HG02759 (cell line): ENCODE results near the gene PCYOX1L.

ENCODE experiments used
- ATAC-seq: cut with Tn5 transposase; IDR thresholded peaks from one replicate; pipeline ENCODE4 v1.9.1; 2021; ENCODE audit warnings: mild to moderate bottlenecking, moderate library complexity; ENCODE audit not compliant: unreplicated experiment

PCYOX1L gene

DNA sequence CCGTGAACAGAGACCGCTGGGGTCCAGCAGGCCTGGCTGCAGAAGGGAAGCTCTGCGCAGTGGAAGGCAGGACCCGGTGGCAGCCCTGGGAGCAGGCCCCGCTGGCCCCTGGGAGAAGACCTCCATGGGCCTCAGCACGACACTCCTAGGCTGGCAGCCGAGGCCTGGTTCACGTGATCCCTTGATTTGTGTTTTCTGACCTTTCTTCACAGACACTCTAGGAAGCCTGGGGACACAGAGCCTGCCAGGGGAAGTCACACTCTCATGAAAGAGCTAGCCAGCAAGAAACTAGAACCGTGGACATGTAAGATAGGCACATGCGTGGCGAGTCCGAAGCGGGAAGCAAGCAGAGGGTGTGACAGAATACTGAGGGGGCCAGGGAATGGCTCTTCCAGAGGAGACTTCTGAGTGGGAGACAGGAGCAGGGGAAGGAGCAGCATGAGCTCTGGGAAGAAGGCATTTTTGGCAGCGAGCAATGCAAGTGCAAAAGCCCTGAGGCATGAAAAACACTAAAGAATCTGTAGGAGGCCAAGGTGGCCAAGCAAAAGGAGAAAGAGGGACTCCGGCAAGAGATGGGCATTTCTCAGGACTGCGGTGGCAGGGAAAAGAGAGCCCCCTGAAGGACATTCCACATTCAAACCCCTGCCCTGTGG lies 47.8 kb downstream of the PCYOX1L start:
- no peak for ATAC-seq

DNA sequence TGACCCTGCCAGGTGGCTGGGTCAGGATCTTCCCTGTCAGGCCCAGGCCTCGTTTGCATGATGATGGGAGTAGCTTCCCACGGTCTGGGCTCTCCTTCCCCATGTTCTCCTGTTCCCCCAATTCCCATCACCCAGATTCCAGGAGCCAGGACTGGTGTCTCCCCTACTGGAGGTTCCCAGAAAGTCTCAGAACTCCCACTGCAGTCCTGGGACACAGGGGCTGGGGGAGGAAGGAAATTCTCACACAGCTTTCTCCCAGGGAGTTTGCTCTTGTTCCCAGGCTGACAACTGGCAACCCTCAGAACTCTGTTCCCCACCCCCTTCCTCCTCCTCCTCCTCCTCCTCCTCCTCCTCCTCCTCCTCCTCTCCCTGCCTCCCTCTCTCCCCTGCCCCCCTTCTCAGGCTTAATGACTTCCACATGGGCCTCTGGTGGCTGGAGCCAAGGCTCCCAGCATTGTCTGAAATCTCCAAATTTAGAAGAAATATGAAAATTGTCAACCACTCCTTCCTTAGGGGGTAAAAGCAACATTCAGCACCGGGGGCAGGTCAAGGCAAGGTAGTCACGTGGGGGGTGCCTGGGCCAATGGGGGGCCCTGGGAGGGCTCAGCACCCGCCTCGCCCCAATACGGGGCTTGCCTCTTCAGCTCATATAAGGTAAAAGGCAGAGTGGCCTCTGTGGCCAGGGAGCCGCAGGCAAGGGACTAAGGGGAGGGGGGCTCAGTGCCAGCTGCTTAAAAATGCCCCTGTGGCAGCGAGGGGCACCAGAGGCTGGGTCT lies 48.5 kb downstream of the PCYOX1L start:
- no peak for ATAC-seq

DNA sequence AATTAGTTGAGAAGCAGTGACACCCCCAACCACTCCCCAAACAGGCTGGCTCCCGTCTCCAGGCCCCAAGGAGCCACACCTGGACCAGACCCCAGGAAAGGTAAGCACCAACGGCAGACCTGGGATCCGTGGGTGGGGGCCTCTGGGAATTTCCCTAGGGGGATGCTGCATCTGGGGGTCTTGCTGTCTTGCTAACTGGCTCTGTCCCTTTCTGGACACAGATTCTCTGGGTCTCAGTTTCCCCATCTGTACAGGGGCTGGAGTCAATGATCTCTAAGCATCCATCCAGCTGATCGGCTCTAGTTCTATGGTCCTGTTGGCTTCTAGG lies 49.1 kb downstream of the PCYOX1L start:
- ATAC-seq = no peak

DNA sequence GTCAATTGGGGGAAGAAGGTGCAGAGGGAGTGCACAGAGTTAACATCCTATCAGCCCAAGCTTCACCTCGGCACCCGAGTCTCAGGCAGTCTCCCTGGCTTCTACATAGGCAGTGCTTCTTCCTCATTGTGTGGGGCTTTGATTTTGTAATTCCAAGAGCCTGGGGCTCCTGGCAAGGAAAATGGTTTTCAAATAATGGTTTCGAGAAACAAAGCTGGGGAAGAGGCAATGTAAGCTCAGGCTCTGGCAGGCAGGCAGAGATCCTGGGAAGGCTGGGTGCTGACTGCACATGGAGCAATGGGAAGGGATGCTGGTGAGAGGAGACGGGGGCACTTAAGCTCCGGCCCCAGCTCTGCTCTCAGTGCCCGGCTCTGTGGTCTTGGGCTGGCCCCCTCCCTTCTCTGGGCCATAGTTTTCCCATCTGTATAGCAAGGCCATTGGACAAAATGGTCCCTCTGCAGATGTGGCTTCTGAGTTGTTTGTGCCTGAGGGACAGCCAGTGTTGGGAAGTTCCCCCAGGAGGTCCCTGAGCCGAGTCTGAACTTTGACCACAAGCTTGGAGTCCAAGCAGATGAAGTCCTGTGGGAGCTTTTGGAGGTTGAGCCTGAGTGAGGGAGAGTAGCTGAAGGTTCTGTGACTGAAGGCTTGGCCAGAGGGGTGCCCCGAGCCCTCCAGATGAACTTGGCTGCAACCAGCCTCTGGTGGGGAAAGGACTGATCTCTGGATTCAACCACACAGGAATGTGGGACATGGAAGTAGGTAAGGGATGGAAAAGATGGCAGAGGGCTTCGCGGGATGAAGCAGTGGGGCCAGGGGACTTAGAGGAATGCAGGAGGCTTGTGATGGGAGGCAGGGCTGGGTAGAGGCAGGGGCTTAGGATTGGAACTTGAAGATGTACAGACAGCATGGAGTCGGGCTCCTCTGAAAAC lies 49.7 kb downstream of the PCYOX1L start:
- ATAC-seq = no peak

DNA sequence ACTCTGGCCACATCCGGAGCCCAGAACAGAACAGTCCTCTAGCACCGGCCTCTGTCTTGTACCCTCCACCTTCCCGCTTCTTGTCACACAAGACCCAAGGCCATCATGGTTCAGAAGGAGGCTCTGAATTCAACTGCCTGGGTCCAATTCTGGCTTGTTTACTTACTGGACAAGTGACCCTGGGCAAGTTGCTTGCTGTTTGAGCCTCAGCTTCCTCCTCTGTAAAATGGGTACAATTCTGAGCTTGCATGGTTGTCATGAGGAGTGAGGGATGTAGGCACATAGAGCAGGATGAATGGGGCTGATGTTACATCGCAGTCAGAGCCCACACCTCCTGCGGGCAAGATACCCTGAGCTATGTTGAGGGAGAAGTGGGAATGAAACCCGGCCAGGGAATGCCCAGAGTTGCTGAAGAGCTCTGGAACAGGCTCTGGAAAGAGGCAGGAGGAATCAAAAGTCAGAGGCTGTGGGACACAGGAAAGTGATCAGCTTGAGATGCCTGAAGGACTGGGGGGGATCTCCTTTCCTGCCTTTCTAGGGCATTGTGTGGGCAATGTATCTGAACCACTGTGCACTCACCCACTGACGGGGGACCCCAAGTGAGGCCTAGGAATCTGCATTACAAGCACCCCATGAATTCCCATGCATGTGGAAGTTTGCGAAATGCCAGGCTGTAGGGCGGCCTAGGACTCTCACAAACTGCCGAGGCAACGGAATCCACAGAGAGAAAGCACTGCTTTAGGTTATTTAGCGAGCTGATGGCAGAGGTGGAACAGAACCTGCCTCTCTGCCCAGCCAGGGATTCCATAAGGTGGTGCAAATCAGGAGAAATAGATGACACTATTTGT lies 50.6 kb downstream of the PCYOX1L start:
- ATAC-seq = no peak

DNA sequence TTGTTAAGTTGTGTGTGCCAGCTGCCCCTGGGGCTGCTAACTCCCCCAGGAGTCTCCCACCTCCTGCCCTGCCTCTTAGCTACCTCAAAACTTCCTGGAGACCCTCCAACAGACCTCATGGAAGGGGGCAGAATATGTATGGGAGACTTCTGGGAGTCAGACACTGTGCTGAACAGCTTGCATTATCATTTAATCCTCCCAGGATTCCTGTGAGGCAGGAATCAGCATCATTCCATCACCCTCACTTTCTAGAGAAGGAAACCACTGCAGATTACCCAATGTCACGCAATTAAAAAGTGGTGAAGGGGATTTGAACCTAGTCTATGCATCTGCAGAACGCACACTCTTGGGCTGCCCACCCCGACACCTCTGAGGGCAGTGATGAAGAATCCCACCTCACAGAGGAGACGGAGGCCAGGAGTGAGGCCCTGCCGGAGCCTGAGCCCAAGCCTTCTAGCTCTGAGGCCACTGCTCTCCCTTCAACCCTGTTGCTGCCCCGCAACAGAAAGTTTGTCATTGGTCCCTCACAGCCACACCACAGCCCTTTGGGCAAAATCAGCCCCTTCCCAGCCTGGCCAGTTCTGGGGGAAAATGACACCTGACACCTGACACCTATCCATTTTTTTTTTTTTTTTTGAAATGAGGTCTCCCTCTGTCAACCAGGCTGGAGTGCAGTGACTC lies 51.6 kb downstream of the PCYOX1L start:
- no peak for ATAC-seq

DNA sequence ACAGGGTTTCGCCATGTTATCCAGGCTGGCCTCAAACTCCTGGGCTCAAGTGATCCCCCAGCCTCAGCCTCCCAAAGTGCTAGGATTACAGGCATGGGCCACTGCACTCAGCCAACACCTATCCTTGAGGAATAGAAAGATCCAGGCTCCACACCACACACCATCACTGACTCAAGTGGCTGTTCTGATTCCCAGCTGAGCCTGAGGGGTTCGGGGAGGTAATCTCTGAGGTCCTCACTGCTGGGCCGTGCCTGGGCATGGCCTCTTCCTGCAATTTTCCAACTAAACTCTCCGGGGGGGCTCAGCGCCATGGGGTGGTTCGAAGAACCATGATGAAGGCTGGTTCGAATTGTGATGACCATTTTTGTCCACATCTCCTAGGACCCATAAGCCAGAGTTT lies 52.2 kb downstream of the PCYOX1L start:
- ATAC-seq = no peak

DNA sequence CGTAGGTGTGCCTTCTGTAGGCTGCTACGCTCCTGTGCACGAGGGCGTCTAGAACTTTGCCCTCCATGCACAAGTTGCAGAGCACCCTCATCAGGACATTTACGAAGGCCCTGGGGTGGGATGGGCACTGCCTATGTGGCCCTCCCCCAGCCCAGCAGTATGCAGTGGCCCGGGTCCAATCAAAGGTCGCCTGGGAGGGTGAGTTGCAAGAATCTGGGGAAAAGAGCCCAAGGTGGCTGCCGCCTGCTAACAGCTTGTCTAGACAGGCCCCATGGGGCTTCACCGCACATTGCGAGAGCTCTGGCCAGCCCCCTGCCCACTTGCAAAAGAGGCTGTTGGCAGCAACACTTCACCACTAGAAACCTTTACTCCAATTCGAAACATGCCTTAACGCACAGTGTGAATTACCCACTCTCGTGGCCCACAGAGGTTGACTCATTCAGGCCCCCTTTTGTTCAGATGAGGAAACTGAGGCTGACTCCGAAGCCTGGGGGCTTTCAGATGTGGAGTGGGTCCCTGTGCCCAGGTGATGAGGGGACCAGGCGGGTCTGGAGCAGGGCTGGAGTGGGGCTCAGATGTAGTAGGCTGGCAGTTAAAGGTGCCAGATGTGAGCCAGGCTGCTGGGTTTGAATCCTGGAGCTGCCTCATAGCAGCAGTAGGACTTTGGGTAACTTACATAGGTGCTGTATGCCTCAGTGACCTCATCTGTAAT lies 53.0 kb downstream of the PCYOX1L start:
- no peak for ATAC-seq

DNA sequence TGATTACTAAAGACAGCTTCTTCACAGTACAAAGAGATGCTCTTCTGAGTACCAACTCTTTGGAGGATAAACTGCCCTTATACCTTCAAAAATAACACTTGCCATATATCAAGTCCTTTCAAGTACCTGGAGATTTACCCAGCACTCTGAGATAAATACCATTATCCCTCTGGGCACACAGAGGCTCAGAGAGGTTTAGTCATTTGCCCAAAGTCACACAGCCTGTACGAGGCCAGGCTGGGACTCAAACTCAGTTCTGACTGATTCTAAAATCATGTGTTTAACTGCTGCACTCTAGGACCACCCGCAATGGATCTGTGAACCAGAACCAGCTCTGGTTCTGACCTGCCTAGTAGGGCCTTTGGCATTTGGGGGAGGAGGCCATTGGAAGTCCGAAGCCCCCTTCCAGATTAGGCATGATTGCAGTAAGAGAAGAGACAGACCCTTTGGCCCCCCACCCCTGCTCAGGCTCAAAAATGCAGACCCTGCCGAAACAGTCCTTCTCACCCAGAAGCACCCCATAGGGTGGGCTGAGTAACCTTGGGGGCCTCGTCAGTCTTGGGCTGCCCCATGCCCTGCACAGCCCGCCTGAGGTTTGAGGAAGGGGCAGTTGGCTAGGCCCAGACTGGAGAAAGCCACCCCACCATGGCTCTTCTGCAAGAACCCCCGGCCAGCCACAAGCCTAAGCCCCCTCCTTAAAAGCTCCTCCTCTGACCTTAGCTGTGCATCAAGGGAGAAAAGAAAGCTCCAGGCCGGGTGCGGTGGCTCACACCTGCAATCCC lies 54.1 kb downstream of the PCYOX1L start:
- no peak for ATAC-seq

DNA sequence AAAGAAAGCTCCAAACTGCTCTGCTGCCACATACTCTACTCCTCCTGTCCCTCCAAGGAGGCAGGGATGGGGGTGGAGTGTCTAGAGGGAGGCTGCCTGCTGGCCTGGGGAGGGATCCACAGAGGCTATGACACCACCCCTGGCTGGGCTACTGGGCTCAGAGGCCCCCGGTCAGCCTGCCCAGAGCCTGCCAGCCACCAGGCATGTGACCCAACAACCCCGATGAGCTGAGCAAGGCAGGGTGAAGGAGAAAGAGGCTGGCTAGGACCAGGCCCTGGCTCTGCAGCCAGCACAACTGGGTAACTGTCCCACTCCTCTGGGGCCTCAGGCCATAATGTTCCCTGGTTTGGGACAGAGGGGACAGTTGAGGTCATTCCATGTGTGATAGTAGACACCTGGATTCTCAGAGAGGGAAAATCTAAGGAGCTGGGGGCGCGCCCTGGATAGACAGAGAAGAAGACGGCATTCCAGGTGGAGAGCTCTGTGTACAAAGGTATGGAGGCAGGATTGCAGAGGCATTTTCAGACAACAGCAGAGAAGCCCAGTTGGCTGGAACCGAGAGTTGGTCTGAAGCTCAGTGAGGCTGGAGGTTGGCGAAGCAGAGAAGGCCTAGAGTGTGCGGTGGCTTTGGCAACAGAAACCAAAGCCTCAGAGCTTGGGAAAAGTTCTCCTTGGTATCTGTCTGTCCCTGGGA lies 55.1 kb downstream of the PCYOX1L start:
- ATAC-seq = no peak

DNA sequence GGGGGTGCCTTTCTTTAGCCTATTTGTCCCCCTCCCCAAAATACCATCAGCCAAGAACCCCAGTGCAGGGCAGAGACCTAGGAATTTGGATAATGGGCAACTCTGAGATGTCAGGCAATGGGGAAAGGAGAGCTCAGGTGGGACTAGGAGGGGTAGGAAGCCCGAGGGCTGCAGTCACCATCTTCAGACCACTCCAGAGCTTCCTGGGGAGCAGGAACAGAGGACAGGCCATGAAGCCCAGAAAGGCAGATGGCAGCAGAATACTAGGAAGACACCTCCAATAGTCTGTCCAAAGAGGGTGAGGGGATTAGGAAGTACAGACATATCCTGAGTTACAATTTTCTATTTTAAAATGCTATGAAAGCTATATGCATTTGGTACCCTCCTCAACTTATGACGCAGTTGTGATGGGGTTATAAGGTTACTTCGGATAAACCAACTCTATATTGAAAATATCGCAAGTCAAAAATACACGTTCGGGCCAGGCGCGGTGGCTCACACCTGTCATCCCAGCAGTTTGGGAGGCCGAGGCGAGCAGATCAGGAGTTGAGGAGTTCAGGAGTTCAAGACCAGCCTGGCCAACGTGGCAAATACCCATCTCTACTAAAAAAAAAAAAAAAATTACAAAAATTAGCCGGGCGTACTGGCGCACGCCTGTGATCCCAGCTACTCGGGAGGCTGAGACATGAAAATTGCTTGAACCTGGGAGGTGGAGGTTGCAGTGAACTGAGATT lies 55.8 kb downstream of the PCYOX1L start:
- no peak for ATAC-seq

DNA sequence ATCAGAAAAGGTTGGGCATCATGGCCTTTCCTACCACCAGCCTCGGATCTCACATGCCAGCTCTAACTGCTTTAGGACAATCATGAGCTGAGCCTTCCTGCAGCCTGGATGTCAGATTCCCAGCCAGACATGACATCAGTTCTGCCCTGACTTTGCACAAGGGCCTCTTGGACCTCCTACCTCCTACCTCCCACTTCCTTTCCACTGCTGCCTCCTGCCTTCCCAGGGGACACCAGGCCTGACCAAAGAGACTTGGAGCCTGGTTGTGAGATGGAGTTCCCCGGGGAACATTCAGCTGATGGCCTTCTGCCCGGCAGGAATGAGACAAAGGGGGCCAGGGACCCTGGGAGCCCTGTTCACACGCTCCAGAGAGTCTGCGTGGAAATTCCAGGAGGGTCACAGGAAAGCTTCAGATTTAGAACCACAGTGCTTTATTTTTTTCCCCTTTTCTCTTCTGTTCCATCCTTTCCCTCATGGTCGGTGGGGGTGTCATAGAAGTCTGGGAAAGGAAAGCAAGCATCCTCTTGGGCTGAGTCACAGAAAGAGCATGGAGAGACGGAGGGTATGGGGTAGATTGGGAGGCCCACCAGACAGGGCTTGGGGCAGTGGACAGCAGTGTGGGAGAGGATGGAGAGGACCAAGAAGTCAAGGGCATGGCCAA lies 56.7 kb downstream of the PCYOX1L start:
- ATAC-seq = no peak

DNA sequence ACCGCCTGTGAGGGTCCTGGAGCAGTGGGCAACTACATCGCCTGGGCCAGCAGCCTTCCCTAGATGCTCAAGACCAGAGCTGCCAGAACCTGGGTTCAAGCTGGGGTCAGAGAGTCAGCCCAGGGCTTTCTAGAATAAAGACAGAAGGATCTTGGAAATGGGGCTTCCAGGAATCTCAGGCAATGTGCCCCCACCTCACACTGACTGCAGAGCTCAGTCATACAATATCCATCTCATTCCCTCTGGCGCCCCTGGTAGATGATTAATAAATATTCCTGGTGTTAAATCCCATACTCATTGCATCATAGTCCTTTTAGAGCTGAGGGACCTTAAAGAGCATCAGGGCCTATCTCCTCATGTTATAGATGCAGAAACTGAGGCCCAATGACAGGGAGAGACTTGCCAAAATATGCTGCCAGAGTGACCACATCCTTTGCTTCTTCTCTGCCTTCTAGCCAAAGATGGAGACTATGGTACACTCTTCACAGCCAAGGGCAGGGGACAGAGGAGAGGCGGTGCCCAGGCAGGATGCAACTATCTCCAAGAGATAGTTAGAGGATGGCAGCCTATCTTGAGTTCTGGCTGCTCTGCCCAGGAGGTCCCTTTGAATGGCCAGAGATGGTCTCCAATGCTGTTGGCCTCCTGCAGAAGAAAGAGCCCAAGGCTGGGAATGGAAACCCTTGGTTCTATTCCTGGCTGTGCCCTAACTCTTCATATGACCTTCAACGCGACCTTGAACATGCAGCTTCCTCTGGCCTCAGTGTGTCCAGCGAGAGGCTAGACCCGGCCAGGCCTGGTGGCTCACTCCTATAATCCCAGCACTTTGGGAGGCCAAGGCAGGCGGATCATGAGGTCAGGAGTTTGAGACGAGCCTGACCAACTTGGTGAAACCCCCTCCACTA lies 57.5 kb downstream of the PCYOX1L start:
- ATAC-seq = no peak

DNA sequence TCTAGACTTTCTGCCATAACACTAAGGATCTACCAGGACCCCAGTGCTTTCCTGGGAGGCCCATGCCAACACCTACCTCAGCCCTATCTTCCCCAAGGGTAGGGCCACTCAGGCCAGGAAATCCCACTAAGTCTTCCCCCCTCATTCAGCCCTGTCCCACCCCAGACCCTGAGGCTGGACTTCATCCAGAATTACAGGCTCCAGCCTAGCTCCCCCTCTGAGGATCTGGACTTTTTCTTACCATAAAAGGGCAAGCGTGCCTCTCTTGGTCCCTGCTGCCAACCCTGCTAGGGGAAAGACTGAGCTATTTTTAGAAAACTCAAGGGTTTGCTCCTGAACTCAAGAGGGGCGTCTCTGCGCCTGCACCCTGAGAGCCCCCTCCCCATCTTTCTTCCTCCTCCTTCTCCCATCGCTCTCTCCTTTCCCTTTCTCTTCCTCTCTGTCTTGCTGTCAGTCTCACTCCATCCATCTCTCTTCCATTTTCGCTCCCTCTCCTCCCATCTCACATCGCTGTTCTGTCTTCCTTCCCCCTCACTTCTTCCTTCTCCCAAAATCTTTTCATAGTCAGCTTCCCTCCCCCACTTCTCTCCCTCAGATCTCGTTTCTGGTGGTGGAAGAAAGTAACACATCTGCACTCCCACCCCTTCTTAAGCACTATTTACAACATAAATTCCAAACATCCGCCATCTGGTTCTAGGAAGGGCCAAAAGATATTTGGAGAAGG lies 59.3 kb downstream of the PCYOX1L start:
- no peak for ATAC-seq

DNA sequence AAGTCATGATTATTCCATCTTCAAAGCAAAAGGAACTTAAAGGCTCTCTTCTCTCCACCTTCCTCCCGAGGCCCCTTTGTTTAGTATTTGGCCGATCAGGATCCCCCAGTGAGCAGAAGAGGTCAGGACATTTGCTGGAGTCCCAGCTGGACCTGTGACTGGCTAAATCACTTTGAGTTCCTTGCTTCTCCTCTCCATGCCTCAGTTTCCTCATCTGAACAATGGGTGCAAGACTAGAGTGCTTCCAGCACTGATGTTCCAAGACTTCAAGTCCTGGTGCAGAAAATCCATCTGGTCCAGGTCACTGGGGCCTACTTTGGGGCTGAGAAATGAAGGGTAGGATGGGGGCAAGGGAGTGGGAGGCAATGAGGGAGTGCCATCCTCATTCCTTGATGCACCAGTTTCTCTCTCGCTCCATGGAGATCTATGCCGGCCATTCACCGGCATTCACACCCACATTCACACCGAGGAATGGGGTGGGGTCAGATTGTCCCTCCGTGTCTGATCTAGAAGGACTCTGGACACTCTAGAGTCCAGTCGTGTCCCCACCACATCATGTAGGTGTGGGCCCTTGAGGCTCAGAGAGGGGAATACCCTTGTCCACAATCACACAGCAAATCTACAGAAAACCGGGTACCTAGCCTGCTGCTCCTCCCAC lies 60.0 kb downstream of the PCYOX1L start:
- no peak for ATAC-seq
